Measurements from ENCODE around the gene FRS2. TPM values are rescaled to one million over a fixed set of nuclear protein-coding genes. Genes with fewer than 3 reads are reported as not detected.
"Not testable (repeated sequence)": the region's sequence is repeated elsewhere in the genome, so short reads cannot be mapped to it uniquely, and the experiment has no call there.

FRS2 gene
- total and polyA plus RNA-seq, 4 donors = 5.0 to 44.5 (median 24.2) TPM

DNA sequence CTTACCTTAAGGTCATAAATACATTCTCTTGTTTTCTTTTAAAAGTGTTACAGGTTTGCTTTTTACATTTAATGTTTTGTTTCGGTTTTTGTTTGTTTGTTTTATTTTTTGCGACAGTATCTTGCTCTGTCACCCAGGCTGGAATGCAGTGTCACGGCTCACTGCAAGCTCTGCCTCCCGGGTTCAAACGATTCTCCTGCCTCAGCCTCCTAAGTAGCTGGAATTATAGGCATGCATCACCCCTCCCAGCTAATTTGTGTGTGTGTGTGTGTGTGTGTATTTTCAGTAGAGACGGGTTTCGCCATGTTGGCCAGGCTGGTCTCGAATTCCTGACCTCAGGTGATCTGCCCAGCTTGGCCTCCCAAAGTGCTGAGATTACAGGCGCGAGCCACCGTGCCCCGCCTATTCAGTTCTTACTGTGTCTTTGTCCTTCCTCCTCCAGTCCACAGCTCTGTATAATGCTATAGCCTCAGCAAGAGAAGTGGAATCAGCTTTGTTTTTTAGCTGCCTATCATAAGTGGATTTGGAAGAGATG lies 17.5 kb upstream of the FRS2 start:
- H3K27ac ChIP-seq (ENCODE audit: low read depth in 1 of 2, low read length in 2 of 2); DNase-seq; H3K27me3 ChIP-seq (ENCODE audit: control insufficient read depth in 1 of 2, insufficient read depth in 2 of 2, low read length in 1 of 2); H3K4me3 ChIP-seq (ENCODE audit: low read length in 2 of 2); intact Hi-C loops (cut with DNase I); ATAC-seq (ENCODE audit: low FRiP score); H3K36me3 ChIP-seq (ENCODE audit: control insufficient read depth in 1 of 2, insufficient read depth in 2 of 2, low read length in 1 of 2); H3K4me1 ChIP-seq (ENCODE audit: control insufficient read depth in 1 of 2, insufficient read depth in 2 of 2, low read length in 2 of 2); H3K9me3 ChIP-seq (ENCODE audit: control insufficient read depth, low read length): not testable (repeated sequence)
- 74 to 85% methylated on average over 12 of the region's 12 CpGs for WGBS, 2 donors

DNA sequence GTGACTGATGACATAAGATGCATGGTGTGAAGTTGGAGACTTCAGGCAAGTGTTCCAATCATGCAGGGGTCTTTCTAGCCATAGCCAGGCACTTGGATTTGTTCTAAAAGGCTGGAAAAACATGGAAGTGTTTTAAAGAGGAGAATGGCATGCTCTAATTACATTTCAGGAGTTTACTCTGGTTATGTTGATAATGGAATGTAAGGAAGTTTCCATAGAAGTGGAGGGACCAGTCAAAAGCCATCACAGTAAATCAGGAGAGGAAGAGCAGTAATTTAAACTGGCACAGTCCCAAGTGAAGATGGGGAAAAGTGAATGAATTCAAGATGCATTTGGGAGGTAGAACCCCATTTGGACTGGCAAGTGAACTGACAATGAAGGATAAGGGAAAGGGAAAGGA lies 13.9 kb upstream of the FRS2 start:
- no peaks in the 10 kb centered on the region for H3K4me1 ChIP-seq (ENCODE audit: control insufficient read depth in 1 of 2, insufficient read depth in 2 of 2, low read length in 2 of 2)
- H3K36me3 ChIP-seq (ENCODE audit: control insufficient read depth in 1 of 2, insufficient read depth in 2 of 2, low read length in 1 of 2) = no peaks in the 10 kb centered on the region
- no peaks in the 10 kb centered on the region for H3K9me3 ChIP-seq (ENCODE audit: control insufficient read depth, low read length)
- no peak overlapping the region for H3K4me3 ChIP-seq (ENCODE audit: low read length in 2 of 2)
- ATAC-seq (ENCODE audit: low FRiP score) (no peak), DNase-seq (no peak)
- H3K27me3 ChIP-seq (ENCODE audit: control insufficient read depth in 1 of 2, insufficient read depth in 2 of 2, low read length in 1 of 2) = no peaks in the 10 kb centered on the region
- no peak overlapping the region for H3K27ac ChIP-seq (ENCODE audit: low read depth in 1 of 2, low read length in 2 of 2)
- intact Hi-C loops (cut with DNase I) = no loop called here

GRCh38 chr12:69457433-69457832 lies 12.8 kb upstream of the FRS2 start:
- no peak overlapping the region for H3K4me3 ChIP-seq (ENCODE audit: low read length in 2 of 2)
- H3K9me3 ChIP-seq (ENCODE audit: control insufficient read depth, low read length) = no peaks in the 10 kb centered on the region
- H3K36me3 ChIP-seq (ENCODE audit: control insufficient read depth in 1 of 2, insufficient read depth in 2 of 2, low read length in 1 of 2) = no peaks in the 10 kb centered on the region
- 62 to 64% methylated on average over 3 of the region's 3 CpGs for WGBS, 2 donors
- no peak for DNase-seq
- H3K27me3 ChIP-seq (ENCODE audit: control insufficient read depth in 1 of 2, insufficient read depth in 2 of 2, low read length in 1 of 2) = no peaks in the 10 kb centered on the region
- no peak for ATAC-seq (ENCODE audit: low FRiP score)
- no peaks in the 10 kb centered on the region for H3K4me1 ChIP-seq (ENCODE audit: control insufficient read depth in 1 of 2, insufficient read depth in 2 of 2, low read length in 2 of 2)
- H3K27ac ChIP-seq (ENCODE audit: low read depth in 1 of 2, low read length in 2 of 2) = no peak overlapping the region
- intact Hi-C loops (cut with DNase I) = no loop called here

DNA sequence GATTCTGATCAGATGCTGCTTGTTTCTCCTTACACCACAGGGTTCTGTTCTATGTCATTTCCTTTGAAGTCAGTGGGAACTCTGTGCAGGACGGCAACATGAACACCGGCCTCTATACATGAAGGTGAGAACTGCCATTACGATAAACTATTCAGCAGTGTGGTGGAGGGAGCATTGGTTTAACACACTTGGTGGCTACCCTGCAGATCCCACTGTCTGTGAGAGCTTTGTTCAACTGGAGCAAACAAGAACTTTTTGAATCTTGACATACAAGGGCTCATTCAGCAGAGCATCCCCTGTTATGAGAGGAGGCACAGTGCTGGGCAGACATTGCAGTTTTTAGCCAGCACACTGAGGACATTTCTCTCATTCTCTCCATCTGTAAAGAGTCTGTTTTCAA lies 10.7 kb upstream of the FRS2 start:
- ATAC-seq (ENCODE audit: low FRiP score) = no peak
- Histone ChIP-seq H3K4me3 (ENCODE audit: low read length in 2 of 2) (no peak overlapping the region), H3K27me3 (ENCODE audit: control insufficient read depth in 1 of 2, insufficient read depth in 2 of 2, low read length in 1 of 2) (no peaks in the 10 kb centered on the region), H3K4me1 (ENCODE audit: control insufficient read depth in 1 of 2, insufficient read depth in 2 of 2, low read length in 2 of 2) (no peaks in the 10 kb centered on the region), H3K27ac (ENCODE audit: low read depth in 1 of 2, low read length in 2 of 2) (no peak overlapping the region), H3K36me3 (ENCODE audit: control insufficient read depth in 1 of 2, insufficient read depth in 2 of 2, low read length in 1 of 2) (no peaks in the 10 kb centered on the region), H3K9me3 (ENCODE audit: control insufficient read depth, low read length) (no peaks in the 10 kb centered on the region)
- intact Hi-C loops (cut with DNase I) = no loop called here
- no peak for DNase-seq
- 84 to 90% methylated on average over 3 of the region's 3 CpGs for WGBS, 2 donors

DNA sequence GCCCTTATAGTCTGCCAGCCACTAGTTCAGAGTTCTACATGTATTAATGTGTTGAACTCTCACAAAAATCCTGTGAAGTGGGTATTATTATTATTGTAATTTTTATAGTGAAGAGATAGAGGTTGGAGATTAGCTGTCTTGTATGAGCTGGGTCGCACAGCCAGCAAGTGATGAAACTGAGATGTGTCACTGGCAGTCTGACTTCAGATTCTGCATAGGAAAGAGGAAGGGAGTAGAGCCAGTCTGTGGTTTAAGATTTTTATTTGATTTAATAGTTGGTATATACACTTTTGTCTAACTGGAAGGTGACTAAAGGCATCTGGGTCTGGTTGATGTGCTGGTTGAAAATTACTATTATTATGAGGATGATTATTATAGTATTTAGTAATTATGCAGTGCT lies 5.8 kb upstream of the FRS2 start:
- Histone ChIP-seq H3K36me3 (ENCODE audit: control insufficient read depth in 1 of 2, insufficient read depth in 2 of 2, low read length in 1 of 2) (no peaks in the 10 kb centered on the region), H3K4me1 (ENCODE audit: control insufficient read depth in 1 of 2, insufficient read depth in 2 of 2, low read length in 2 of 2) (peaks cover 0 to 1% of the 10 kb centered on the region in 2 donors), H3K27ac (ENCODE audit: low read depth in 1 of 2, low read length in 2 of 2) (no peak overlapping the region), H3K27me3 (ENCODE audit: control insufficient read depth in 1 of 2, insufficient read depth in 2 of 2, low read length in 1 of 2) (no peaks in the 10 kb centered on the region), H3K9me3 (ENCODE audit: control insufficient read depth, low read length) (no peaks in the 10 kb centered on the region), H3K4me3 (ENCODE audit: low read length in 2 of 2) (no peak overlapping the region)
- intact Hi-C loops (cut with DNase I) = no loop called here
- ATAC-seq (ENCODE audit: low FRiP score) = no peak
- no peak for DNase-seq
- 65 to 82% methylated on average over 1 of the region's 1 CpG for WGBS, 2 donors

- 90 to 94% methylated on average over 1 of the region's 1 CpG for WGBS, 2 donors
- H3K9me3 ChIP-seq (ENCODE audit: control insufficient read depth, low read length) = no peaks in the 10 kb centered on the region
- DNase-seq (no peak), ATAC-seq (ENCODE audit: low FRiP score) (no peak)
- H3K4me1 ChIP-seq (ENCODE audit: control insufficient read depth in 1 of 2, insufficient read depth in 2 of 2, low read length in 2 of 2) = peaks cover 2 to 5% of the 10 kb centered on the region in 2 donors
- H3K27me3 ChIP-seq (ENCODE audit: control insufficient read depth in 1 of 2, insufficient read depth in 2 of 2, low read length in 1 of 2) = no peaks in the 10 kb centered on the region
- no peak overlapping the region for H3K27ac ChIP-seq (ENCODE audit: low read depth in 1 of 2, low read length in 2 of 2)
- no peak overlapping the region for H3K4me3 ChIP-seq (ENCODE audit: low read length in 2 of 2)
- H3K36me3 ChIP-seq (ENCODE audit: control insufficient read depth in 1 of 2, insufficient read depth in 2 of 2, low read length in 1 of 2) = no peaks in the 10 kb centered on the region
- intact Hi-C loops (cut with DNase I) = no loop called here
These were observed 3.3 kb upstream of the FRS2 start for GRCh38 chr12:69466867-69467266.

DNA sequence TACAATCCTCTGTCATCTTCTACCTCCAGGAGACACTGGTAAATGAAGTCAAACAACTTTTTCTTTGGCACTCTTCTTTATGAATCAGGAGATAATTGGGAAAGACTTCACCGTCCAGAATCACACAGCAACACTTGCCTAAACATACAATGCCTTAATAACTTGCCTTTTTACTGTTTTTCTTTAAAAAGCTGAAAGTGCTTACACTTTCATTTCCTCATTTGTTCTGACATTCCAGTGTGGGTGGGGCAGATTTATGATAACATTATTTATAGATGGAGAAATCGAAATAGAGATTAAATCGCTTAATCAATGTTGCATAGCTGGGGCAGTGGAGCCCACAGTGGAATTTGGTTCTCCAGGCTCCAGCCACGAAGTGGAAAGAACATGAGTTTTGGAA lies 2.8 kb upstream of the FRS2 start:
- intact Hi-C loops (cut with DNase I) = no loop called here
- ATAC-seq (ENCODE audit: low FRiP score) = no peak
- Histone ChIP-seq H3K9me3 (ENCODE audit: control insufficient read depth, low read length) (no peaks in the 10 kb centered on the region), H3K27me3 (ENCODE audit: control insufficient read depth in 1 of 2, insufficient read depth in 2 of 2, low read length in 1 of 2) (no peaks in the 10 kb centered on the region), H3K4me3 (ENCODE audit: low read length in 2 of 2) (no peak overlapping the region), H3K27ac (ENCODE audit: low read depth in 1 of 2, low read length in 2 of 2) (no peak overlapping the region), H3K36me3 (ENCODE audit: control insufficient read depth in 1 of 2, insufficient read depth in 2 of 2, low read length in 1 of 2) (no peaks in the 10 kb centered on the region), H3K4me1 (ENCODE audit: control insufficient read depth in 1 of 2, insufficient read depth in 2 of 2, low read length in 2 of 2) (peaks cover 2 to 9% of the 10 kb centered on the region in 2 donors)
- 28 to 45% methylated on average over 4 of the region's 4 CpGs for WGBS, 2 donors
- no peak for DNase-seq

- WGBS, 2 donors = 80 to 87% methylated on average over 7 of the region's 7 CpGs
- Histone ChIP-seq H3K27me3 (ENCODE audit: control insufficient read depth in 1 of 2, insufficient read depth in 2 of 2, low read length in 1 of 2) (no peaks in the 10 kb centered on the region), H3K27ac (ENCODE audit: low read depth in 1 of 2, low read length in 2 of 2) (no peak overlapping the region), H3K4me3 (ENCODE audit: low read length in 2 of 2) (no peak overlapping the region), H3K4me1 (ENCODE audit: control insufficient read depth in 1 of 2, insufficient read depth in 2 of 2, low read length in 2 of 2) (peaks cover 2 to 12% of the 10 kb centered on the region in 2 donors), H3K36me3 (ENCODE audit: control insufficient read depth in 1 of 2, insufficient read depth in 2 of 2, low read length in 1 of 2) (no peaks in the 10 kb centered on the region), H3K9me3 (ENCODE audit: control insufficient read depth, low read length) (no peaks in the 10 kb centered on the region)
- DNase-seq = no peak
- intact Hi-C loops (cut with DNase I) = loop anchor here in 1 of 2 donors (2.0 kb wide), 1 partner anchor 102 kb away; no protein-coding TSS in a partner anchor
- no peak for ATAC-seq (ENCODE audit: low FRiP score)
These were observed 1.8 kb upstream of the FRS2 start for GRCh38 chr12:69468237-69469026.

DNA sequence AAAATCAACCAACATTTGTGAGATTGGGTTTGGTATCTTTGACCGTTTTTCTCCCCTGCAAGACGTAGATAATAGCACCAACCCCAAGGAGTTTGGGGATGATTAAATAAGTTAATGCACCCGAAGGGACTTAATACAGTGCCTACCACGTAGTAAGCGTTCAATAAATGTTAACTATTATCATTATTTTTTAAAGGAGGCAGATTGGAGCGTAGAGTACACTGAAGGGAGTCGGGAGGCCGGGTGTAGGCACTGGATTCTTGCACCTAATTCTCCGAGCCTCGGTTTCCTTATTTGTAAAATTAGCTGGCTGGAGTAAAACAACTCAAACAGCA lies 367 bp upstream of the FRS2 start:
- peak overlapping the region in 1 of 2 donors; percentile 74 for H3K27ac ChIP-seq (ENCODE audit: low read depth in 1 of 2, low read length in 2 of 2)
- peaks cover 2 to 14% of the 10 kb centered on the region in 2 donors for H3K4me1 ChIP-seq (ENCODE audit: control insufficient read depth in 1 of 2, insufficient read depth in 2 of 2, low read length in 2 of 2)
- H3K4me3 ChIP-seq (ENCODE audit: low read length in 2 of 2) = peak overlapping the region; percentile 94 to 97
- no peaks in the 10 kb centered on the region for H3K9me3 ChIP-seq (ENCODE audit: control insufficient read depth, low read length)
- H3K36me3 ChIP-seq (ENCODE audit: control insufficient read depth in 1 of 2, insufficient read depth in 2 of 2, low read length in 1 of 2) = no peaks in the 10 kb centered on the region
- ATAC-seq (ENCODE audit: low FRiP score) (peak; percentile 5), DNase-seq (no peak)
- intact Hi-C loops (cut with DNase I) = loop anchor here (2.0 to 10.0 kb wide), 4 partner anchors 63 to 102 kb away; no protein-coding TSS in a partner anchor
- 7 to 8% methylated on average over 10 of the region's 10 CpGs for WGBS, 2 donors
- H3K27me3 ChIP-seq (ENCODE audit: control insufficient read depth in 1 of 2, insufficient read depth in 2 of 2, low read length in 1 of 2) = no peaks in the 10 kb centered on the region

Measured in aorta (tissue), 5 donors.